ENCODE data around the gene ARHGAP22. TPM values are rescaled to one million over a fixed set of nuclear protein-coding genes. Genes with fewer than 3 reads are reported as not detected.

ARHGAP22 gene
- total RNA-seq, 1 donor from 2014 or later: 3.8 TPM

- no peak overlapping the region for H3K27ac Mint-ChIP-seq
- DNase-seq (ENCODE audit: low spot score, unreplicated experiment): no peak
These were observed 102.8 kb downstream of the ARHGAP22 start for GRCh38 chr10:48501787-48502771.

GRCh38 chr10:48501226-48501625, 103.6 kb downstream of the ARHGAP22 start:
- Mint-ChIP-seq H3K27me3 (peaks cover 14% of the 10 kb centered on the region), H3K4me1 (ENCODE audit: low read depth) (peaks cover 3% of the 10 kb centered on the region)

More at GRCh38 chr10:48501787-48502771, 102.8 kb downstream of the ARHGAP22 start:
- Mint-ChIP-seq H3K4me3 (ENCODE audit: low read depth) (no peak overlapping the region), H3K9me3 (ENCODE audit: low read depth) (no peaks in the 10 kb centered on the region), H3K4me1 (ENCODE audit: low read depth) (peaks cover 3% of the 10 kb centered on the region), H3K36me3 (ENCODE audit: insufficient read depth) (no peaks in the 10 kb centered on the region), H3K27me3 (peaks cover 14% of the 10 kb centered on the region)
- TF ChIP-seq, protein P1, sequence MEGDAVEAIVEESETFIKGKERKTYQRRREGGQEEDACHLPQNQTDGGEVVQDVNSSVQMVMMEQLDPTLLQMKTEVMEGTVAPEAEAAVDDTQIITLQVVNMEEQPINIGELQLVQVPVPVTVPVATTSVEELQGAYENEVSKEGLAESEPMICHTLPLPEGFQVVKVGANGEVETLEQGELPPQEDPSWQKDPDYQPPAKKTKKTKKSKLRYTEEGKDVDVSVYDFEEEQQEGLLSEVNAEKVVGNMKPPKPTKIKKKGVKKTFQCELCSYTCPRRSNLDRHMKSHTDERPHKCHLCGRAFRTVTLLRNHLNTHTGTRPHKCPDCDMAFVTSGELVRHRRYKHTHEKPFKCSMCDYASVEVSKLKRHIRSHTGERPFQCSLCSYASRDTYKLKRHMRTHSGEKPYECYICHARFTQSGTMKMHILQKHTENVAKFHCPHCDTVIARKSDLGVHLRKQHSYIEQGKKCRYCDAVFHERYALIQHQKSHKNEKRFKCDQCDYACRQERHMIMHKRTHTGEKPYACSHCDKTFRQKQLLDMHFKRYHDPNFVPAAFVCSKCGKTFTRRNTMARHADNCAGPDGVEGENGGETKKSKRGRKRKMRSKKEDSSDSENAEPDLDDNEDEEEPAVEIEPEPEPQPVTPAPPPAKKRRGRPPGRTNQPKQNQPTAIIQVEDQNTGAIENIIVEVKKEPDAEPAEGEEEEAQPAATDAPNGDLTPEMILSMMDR (IDR thresholded peaks at IDR 0.05; ENCODE audit: unreplicated experiment): no peak

GRCh38 chr10:48500771-48501170, 104.1 kb downstream of the ARHGAP22 start:
- Mint-ChIP-seq H3K4me3 (ENCODE audit: low read depth) (no peak overlapping the region), H3K9me3 (ENCODE audit: low read depth) (no peaks in the 10 kb centered on the region)

More at GRCh38 chr10:48501226-48501625, 103.6 kb downstream of the ARHGAP22 start:
- H3K4me3 Mint-ChIP-seq (ENCODE audit: low read depth): no peak overlapping the region
- TF ChIP-seq, protein P1 (IDR thresholded peaks at IDR 0.05; ENCODE audit: unreplicated experiment): no peak
- H3K27ac Mint-ChIP-seq: no peak overlapping the region
- no peak for DNase-seq (ENCODE audit: low spot score, unreplicated experiment)
- no peaks in the 10 kb centered on the region for H3K36me3 Mint-ChIP-seq (ENCODE audit: insufficient read depth)
- H3K9me3 Mint-ChIP-seq (ENCODE audit: low read depth): no peaks in the 10 kb centered on the region

DNA sequence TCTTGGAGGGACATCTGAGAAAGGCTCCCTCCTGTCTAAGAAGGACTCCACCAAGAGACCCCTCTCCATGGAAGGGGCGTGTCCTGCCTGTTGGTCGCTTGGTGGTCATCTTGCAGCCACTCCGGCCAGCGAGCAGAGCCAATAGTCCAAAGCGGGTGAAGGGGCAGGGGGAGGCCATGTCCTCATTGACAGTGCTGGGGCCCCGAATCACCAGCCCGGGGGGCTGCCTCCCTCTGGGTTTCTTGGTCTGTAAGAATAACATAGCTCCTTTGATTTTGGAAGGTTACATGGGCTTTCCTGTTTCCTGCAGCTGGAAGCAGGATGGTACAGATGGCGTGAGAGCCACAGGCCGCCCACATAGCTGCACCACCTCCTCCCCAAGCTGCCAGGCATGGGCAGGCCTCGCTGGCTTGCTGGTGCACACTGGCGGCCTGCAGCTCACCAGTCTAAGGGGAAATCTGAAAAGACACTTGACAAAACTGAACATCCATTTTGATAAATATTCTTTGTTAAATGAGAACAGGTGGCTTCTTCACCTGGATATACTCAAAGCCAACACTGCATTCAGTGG, 105.8 kb downstream of the ARHGAP22 start:
- Mint-ChIP-seq H3K4me3 (ENCODE audit: low read depth) (no peak overlapping the region), H3K4me1 (ENCODE audit: low read depth) (peaks cover 3% of the 10 kb centered on the region), H3K27me3 (peaks cover 13% of the 10 kb centered on the region), H3K27ac (no peak overlapping the region), H3K9me3 (ENCODE audit: low read depth) (no peaks in the 10 kb centered on the region), H3K36me3 (ENCODE audit: insufficient read depth) (no peaks in the 10 kb centered on the region)
- TF ChIP-seq, protein P1 (IDR thresholded peaks at IDR 0.05; ENCODE audit: unreplicated experiment): no peak
- no peak for DNase-seq (ENCODE audit: low spot score, unreplicated experiment)

More at GRCh38 chr10:48500771-48501170, 104.1 kb downstream of the ARHGAP22 start:
- H3K27me3 Mint-ChIP-seq: peaks cover 10% of the 10 kb centered on the region
- H3K4me1 Mint-ChIP-seq (ENCODE audit: low read depth): peaks cover 3% of the 10 kb centered on the region
- no peak overlapping the region for H3K27ac Mint-ChIP-seq
- no peaks in the 10 kb centered on the region for H3K36me3 Mint-ChIP-seq (ENCODE audit: insufficient read depth)
- DNase-seq (ENCODE audit: low spot score, unreplicated experiment): no peak
- TF ChIP-seq, protein P1 (IDR thresholded peaks at IDR 0.05; ENCODE audit: unreplicated experiment): no peak
